H1 (cell line): ENCODE measurements around the gene MRPL55. TPM values are rescaled to one million over a fixed set of nuclear protein-coding genes. Genes with fewer than 3 reads are reported as not detected.

Experiments
- ASH2L ChIP-seq: fragments of 200-600, 300-600 bp; sonication (generic); IDR thresholded peaks from one replicate; pipeline ENCODE4 v1.7.1; 2017; ENCODE audit warnings: low read length
- BACH1 ChIP-seq: IDR thresholded peaks from 2 replicates; pipeline ENCODE4 v1.6.1; 2012; ENCODE audit warnings: low read length, improper control_type of control experiment
- CEBPB ChIP-seq: IDR thresholded peaks from 2 replicates; pipeline ENCODE4 v1.6.1; 2012; ENCODE audit warnings: low read depth, low read length
- EGR1 ChIP-seq: IDR thresholded peaks from 2 replicates; pipeline ENCODE4 v1.6.1; 2011; ENCODE audit warnings: low read depth, low read length, borderline replicate concordance
- KDM5A ChIP-seq: fragments of 200-600 bp; IDR thresholded peaks from 2 replicates; pipeline ENCODE4 v1.7.1; 2012; ENCODE audit warnings: mild to moderate bottlenecking, low read length, inconsistent platforms, mixed read lengths
- NRF1 ChIP-seq: IDR thresholded peaks from 2 replicates; pipeline ENCODE4 v1.6.1; 2011; ENCODE audit warnings: mild to moderate bottlenecking, low read depth, low read length, improper control_type of control experiment
- SP1 ChIP-seq: IDR thresholded peaks from 2 replicates; pipeline ENCODE4 v1.6.1; 2011; ENCODE audit warnings: low read depth, low read length
- SP2 ChIP-seq: IDR thresholded peaks from 2 replicates; pipeline ENCODE4 v1.6.1; 2012; ENCODE audit warnings: mild to moderate bottlenecking, low read length, inconsistent platforms
- polyA plus RNA-seq, 7 experiments: library from polyadenylated mRNA; depleted of rRNA in 3 of 7; stranded (reverse) in 5 of 7; unstranded in 2 of 7; fragments of >200 nt in 5 of 7; fragments of 200-250 nt in 2 of 7; gene quantifications; 1 replicate in 5 of 7; 2 replicates in 1 of 7; 4 replicates in 1 of 7; pipeline versions ENCODE4 v1.2.1 to v1.2.3, GENCODE V29; 2011 to 2013; ENCODE audit warnings: missing spikeins in 2 of 7, mixed read lengths in 2 of 7
- total RNA-seq: library from RNA; stranded (reverse); fragmentation: NEBNext Ultra II Directional; extraction: Animal tissue kit (Norgen Biotek cat#: 25700); gene quantifications from 2 replicates; pipeline ENCODE4 v1.2.1, GENCODE V29; 2021
- TF ChIP-seq, protein P1 (sequence below): fragments of 300-600 bp; sonication (generic); IDR thresholded peaks from 2 replicates; pipeline ENCODE4 v1.7.1; 2012; ENCODE audit warnings: low read length, moderate library complexity, mild to moderate bottlenecking, inconsistent platforms; ENCODE audit not compliant: insufficient replicate concordance

Gene MRPL55
- total and polyA plus RNA-seq, 2 of the 8 experiments (the other 6 are each of a cell fraction or from before 2014, with no cell fraction given) = 59.0 to 244 TPM

DNA sequence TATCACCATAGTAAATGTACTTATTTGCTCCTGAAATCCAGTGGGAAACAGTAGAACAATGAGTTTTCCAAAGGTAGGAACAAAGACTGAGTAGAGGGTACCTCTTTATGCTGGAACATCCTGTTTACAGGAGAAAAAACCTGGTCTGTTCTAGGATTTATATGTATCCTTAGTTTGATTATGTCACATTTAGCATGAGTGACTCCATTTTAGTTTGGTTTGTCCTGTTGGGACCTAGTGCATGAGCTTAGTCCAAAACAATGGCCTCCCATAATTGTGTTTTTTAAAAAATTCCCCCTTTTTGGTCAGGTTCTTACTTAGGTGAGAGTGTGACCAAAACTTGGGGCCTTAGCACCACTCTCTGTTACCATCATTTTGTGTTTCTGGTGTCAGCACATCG lies 3.5 kb upstream of the MRPL55 start (continued):
- TF ChIP-seq, protein P1, sequence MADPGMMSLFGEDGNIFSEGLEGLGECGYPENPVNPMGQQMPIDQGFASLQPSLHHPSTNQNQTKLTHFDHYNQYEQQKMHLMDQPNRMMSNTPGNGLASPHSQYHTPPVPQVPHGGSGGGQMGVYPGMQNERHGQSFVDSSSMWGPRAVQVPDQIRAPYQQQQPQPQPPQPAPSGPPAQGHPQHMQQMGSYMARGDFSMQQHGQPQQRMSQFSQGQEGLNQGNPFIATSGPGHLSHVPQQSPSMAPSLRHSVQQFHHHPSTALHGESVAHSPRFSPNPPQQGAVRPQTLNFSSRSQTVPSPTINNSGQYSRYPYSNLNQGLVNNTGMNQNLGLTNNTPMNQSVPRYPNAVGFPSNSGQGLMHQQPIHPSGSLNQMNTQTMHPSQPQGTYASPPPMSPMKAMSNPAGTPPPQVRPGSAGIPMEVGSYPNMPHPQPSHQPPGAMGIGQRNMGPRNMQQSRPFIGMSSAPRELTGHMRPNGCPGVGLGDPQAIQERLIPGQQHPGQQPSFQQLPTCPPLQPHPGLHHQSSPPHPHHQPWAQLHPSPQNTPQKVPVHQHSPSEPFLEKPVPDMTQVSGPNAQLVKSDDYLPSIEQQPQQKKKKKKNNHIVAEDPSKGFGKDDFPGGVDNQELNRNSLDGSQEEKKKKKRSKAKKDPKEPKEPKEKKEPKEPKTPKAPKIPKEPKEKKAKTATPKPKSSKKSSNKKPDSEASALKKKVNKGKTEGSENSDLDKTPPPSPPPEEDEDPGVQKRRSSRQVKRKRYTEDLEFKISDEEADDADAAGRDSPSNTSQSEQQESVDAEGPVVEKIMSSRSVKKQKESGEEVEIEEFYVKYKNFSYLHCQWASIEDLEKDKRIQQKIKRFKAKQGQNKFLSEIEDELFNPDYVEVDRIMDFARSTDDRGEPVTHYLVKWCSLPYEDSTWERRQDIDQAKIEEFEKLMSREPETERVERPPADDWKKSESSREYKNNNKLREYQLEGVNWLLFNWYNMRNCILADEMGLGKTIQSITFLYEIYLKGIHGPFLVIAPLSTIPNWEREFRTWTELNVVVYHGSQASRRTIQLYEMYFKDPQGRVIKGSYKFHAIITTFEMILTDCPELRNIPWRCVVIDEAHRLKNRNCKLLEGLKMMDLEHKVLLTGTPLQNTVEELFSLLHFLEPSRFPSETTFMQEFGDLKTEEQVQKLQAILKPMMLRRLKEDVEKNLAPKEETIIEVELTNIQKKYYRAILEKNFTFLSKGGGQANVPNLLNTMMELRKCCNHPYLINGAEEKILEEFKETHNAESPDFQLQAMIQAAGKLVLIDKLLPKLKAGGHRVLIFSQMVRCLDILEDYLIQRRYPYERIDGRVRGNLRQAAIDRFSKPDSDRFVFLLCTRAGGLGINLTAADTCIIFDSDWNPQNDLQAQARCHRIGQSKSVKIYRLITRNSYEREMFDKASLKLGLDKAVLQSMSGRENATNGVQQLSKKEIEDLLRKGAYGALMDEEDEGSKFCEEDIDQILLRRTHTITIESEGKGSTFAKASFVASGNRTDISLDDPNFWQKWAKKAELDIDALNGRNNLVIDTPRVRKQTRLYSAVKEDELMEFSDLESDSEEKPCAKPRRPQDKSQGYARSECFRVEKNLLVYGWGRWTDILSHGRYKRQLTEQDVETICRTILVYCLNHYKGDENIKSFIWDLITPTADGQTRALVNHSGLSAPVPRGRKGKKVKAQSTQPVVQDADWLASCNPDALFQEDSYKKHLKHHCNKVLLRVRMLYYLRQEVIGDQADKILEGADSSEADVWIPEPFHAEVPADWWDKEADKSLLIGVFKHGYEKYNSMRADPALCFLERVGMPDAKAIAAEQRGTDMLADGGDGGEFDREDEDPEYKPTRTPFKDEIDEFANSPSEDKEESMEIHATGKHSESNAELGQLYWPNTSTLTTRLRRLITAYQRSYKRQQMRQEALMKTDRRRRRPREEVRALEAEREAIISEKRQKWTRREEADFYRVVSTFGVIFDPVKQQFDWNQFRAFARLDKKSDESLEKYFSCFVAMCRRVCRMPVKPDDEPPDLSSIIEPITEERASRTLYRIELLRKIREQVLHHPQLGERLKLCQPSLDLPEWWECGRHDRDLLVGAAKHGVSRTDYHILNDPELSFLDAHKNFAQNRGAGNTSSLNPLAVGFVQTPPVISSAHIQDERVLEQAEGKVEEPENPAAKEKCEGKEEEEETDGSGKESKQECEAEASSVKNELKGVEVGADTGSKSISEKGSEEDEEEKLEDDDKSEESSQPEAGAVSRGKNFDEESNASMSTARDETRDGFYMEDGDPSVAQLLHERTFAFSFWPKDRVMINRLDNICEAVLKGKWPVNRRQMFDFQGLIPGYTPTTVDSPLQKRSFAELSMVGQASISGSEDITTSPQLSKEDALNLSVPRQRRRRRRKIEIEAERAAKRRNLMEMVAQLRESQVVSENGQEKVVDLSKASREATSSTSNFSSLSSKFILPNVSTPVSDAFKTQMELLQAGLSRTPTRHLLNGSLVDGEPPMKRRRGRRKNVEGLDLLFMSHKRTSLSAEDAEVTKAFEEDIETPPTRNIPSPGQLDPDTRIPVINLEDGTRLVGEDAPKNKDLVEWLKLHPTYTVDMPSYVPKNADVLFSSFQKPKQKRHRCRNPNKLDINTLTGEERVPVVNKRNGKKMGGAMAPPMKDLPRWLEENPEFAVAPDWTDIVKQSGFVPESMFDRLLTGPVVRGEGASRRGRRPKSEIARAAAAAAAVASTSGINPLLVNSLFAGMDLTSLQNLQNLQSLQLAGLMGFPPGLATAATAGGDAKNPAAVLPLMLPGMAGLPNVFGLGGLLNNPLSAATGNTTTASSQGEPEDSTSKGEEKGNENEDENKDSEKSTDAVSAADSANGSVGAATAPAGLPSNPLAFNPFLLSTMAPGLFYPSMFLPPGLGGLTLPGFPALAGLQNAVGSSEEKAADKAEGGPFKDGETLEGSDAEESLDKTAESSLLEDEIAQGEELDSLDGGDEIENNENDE = no peak
- no peak for TF ChIP-seq BACH1
- TF ChIP-seq SP1 = no peak
- no peak for TF ChIP-seq SP2
- no peak for TF ChIP-seq KDM5A
- TF ChIP-seq EGR1 = no peak
- no peak for TF ChIP-seq CEBPB
- TF ChIP-seq ASH2L = no peak
- TF ChIP-seq NRF1 = no peak
